PC-9 (cell line): ENCODE measurements around the gene FAM83C.

ENCODE experiments used
- EZH2 ChIP-seq: fragments of 200-600 bp; sonication (generic); IDR thresholded peaks from 2 replicates; pipeline ENCODE4 v1.8.0; 2017; ENCODE audit warnings: antibody characterized with exemption, low read depth
- TF ChIP-seq, protein P1 (sequence below): fragments of 200-600 bp; sonication (generic); conservative IDR thresholded peaks from 2 replicates; pipeline ENCODE4 v1.6.1; 2017; ENCODE audit warnings: mixed run types, antibody characterized with exemption, mild to moderate bottlenecking, moderate library complexity

DNA sequence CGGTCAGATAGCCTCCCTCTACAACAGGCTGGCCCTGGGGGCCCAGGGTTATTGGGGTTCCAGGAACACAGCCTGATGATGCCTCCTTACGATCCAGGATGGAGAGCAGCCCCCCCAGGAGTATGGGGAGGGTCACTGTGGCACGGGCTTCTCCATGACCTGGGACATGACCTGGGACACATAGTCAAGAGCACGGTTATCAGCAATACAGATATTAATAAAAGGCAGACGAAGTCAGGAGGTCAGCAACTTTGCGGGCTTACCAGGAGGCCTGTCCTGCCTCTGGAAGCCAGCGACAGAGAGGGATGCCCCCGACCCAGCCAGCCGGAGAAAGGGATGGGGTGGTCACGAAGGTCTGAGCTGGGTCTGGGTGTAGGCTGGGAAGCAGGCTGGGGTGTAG, 15.1 kb downstream of the FAM83C start:
- TF ChIP-seq, protein P1, sequence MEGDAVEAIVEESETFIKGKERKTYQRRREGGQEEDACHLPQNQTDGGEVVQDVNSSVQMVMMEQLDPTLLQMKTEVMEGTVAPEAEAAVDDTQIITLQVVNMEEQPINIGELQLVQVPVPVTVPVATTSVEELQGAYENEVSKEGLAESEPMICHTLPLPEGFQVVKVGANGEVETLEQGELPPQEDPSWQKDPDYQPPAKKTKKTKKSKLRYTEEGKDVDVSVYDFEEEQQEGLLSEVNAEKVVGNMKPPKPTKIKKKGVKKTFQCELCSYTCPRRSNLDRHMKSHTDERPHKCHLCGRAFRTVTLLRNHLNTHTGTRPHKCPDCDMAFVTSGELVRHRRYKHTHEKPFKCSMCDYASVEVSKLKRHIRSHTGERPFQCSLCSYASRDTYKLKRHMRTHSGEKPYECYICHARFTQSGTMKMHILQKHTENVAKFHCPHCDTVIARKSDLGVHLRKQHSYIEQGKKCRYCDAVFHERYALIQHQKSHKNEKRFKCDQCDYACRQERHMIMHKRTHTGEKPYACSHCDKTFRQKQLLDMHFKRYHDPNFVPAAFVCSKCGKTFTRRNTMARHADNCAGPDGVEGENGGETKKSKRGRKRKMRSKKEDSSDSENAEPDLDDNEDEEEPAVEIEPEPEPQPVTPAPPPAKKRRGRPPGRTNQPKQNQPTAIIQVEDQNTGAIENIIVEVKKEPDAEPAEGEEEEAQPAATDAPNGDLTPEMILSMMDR = no peak
- no peak for TF ChIP-seq EZH2
